Measurements from ENCODE around the gene TMED10.

Gene TMED10

GRCh38 chr14:75144944-75145343 lies 31.5 kb downstream of the TMED10 start:
- peaks cover 9% of the 10 kb centered on the region for H3K4me1 ChIP-seq (ENCODE audit: insufficient read depth, low read length)
- no peak overlapping the region for H3K4me3 ChIP-seq (ENCODE audit: low read length)
- H3K27me3 ChIP-seq (ENCODE audit: insufficient read depth, low read length): no peaks in the 10 kb centered on the region
- H3K9me3 ChIP-seq (ENCODE audit: low read length): no peaks in the 10 kb centered on the region
- no peak overlapping the region for H2AFZ ChIP-seq (ENCODE audit: low read depth, low read length)
- H3K36me3 ChIP-seq (ENCODE audit: insufficient read depth, low read length): peaks cover 24% of the 10 kb centered on the region

- Histone ChIP-seq H3K27me3 (ENCODE audit: insufficient read depth, low read length) (no peaks in the 10 kb centered on the region), H3K36me3 (ENCODE audit: insufficient read depth, low read length) (peaks cover 23% of the 10 kb centered on the region), H2AFZ (ENCODE audit: low read depth, low read length) (no peak overlapping the region)
Measured at GRCh38 chr14:75143761-75144527, 32.5 kb downstream of the TMED10 start.

DNA sequence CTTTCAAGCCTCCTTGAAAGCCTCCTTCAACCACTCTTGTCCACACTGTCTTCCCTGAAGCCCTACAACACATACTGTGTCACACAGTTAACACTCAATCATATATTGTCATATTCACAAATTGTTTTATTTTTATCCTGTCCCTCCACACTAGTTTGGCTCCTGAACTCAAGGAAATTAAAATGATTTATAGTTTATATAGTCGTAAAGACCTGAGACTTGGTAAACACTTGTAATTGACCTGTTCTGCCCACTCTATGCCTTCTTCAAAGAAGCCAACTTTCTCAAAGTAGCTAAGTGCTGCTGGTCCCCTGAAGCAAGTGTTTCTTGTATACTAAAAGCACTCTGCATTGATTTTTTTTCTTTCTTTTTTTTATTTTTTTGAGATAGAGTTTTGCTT lies 33.9 kb downstream of the TMED10 start:
- no peaks in the 10 kb centered on the region for H3K9me3 ChIP-seq (ENCODE audit: low read length)
- peaks cover 27% of the 10 kb centered on the region for H3K36me3 ChIP-seq (ENCODE audit: insufficient read depth, low read length)
- no peak overlapping the region for H3K4me3 ChIP-seq (ENCODE audit: low read length)
- no peaks in the 10 kb centered on the region for H3K27me3 ChIP-seq (ENCODE audit: insufficient read depth, low read length)
- H3K4me1 ChIP-seq (ENCODE audit: insufficient read depth, low read length): no peaks in the 10 kb centered on the region
- H2AFZ ChIP-seq (ENCODE audit: low read depth, low read length): no peak overlapping the region

More at GRCh38 chr14:75143761-75144527, 32.5 kb downstream of the TMED10 start:
- Histone ChIP-seq H3K4me1 (ENCODE audit: insufficient read depth, low read length) (peaks cover 9% of the 10 kb centered on the region), H3K9me3 (ENCODE audit: low read length) (no peaks in the 10 kb centered on the region), H3K4me3 (ENCODE audit: low read length) (no peak overlapping the region)

DNA sequence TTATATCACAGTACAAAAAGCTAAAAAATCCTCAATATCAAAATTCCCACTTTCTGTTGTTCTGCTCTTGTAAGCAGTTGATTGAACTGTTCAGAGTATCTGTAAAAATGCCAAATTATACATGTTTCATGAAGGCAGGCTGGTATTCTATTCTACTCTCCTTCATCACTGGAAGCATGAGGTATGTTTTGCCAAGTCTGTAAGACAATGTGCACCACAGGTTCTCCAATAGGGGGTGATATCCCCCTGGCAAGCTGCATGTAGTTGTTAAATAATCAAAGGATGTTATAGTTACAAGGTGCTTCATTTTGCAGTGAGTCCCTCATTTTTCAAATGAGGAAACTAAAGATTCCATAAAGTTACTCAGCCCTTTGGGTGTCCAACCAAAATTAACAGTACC lies 34.4 kb downstream of the TMED10 start:
- no peaks in the 10 kb centered on the region for H3K27me3 ChIP-seq (ENCODE audit: insufficient read depth, low read length)
- H2AFZ ChIP-seq (ENCODE audit: low read depth, low read length): no peak overlapping the region
- no peaks in the 10 kb centered on the region for H3K4me1 ChIP-seq (ENCODE audit: insufficient read depth, low read length)
- H3K9me3 ChIP-seq (ENCODE audit: low read length): no peaks in the 10 kb centered on the region
- H3K36me3 ChIP-seq (ENCODE audit: insufficient read depth, low read length): peaks cover 27% of the 10 kb centered on the region
- no peak overlapping the region for H3K4me3 ChIP-seq (ENCODE audit: low read length)

- no peaks in the 10 kb centered on the region for H3K4me1 ChIP-seq (ENCODE audit: insufficient read depth, low read length)
- no peaks in the 10 kb centered on the region for H3K9me3 ChIP-seq (ENCODE audit: low read length)
- H3K27me3 ChIP-seq (ENCODE audit: insufficient read depth, low read length): no peaks in the 10 kb centered on the region
- peaks cover 24% of the 10 kb centered on the region for H3K36me3 ChIP-seq (ENCODE audit: insufficient read depth, low read length)
- no peak overlapping the region for H2AFZ ChIP-seq (ENCODE audit: low read depth, low read length)
- no peak overlapping the region for H3K4me3 ChIP-seq (ENCODE audit: low read length)
Measured at GRCh38 chr14:75141062-75141461, 35.4 kb downstream of the TMED10 start.

DNA sequence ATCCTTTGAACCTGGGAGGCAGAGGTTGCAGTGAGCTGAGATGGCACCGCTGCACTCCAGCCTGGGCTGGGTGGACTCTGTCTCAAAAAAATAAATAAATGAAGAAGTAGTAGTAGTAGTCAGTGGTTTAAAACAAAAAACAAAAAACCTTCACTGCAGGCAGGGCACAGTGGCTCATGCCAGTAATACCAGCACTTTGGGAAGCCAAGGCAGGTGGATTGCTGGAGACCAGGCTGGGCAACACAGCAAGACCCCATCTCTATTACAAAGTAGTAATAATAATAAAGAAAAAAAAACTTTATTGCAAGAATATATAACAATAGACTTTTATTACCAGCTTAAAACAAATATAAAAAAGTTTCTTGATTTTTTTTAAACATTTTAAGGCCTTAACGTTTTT lies 35.8 kb downstream of the TMED10 start:
- H3K36me3 ChIP-seq (ENCODE audit: insufficient read depth, low read length): peaks cover 27% of the 10 kb centered on the region
- H2AFZ ChIP-seq (ENCODE audit: low read depth, low read length): no peak overlapping the region
- no peak overlapping the region for H3K4me3 ChIP-seq (ENCODE audit: low read length)
- no peaks in the 10 kb centered on the region for H3K27me3 ChIP-seq (ENCODE audit: insufficient read depth, low read length)
- no peaks in the 10 kb centered on the region for H3K4me1 ChIP-seq (ENCODE audit: insufficient read depth, low read length)
- no peaks in the 10 kb centered on the region for H3K9me3 ChIP-seq (ENCODE audit: low read length)

DNA sequence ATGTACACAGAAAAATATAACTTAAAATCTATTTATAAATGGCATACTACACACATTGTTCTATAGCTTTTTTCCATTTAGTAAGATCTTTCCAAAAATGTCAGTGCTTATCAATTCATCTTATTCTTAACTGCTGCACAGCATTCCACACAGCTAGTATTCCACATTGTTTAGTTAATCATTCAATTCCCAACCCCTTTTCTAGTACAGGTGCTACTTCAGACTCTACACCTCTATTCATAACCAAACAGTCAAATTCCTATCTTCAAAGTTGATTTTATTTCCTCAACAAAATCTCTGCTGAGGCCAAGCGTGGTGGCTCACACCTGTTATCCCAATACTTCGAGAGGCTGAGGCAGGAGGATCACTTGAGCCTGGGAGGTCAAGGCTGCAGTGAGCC lies 37.2 kb downstream of the TMED10 start:
- H2AFZ ChIP-seq (ENCODE audit: low read depth, low read length): no peak overlapping the region
- no peaks in the 10 kb centered on the region for H3K27me3 ChIP-seq (ENCODE audit: insufficient read depth, low read length)
- no peaks in the 10 kb centered on the region for H3K9me3 ChIP-seq (ENCODE audit: low read length)
- H3K36me3 ChIP-seq (ENCODE audit: insufficient read depth, low read length): peaks cover 35% of the 10 kb centered on the region
- no peaks in the 10 kb centered on the region for H3K4me1 ChIP-seq (ENCODE audit: insufficient read depth, low read length)
- no peak overlapping the region for H3K4me3 ChIP-seq (ENCODE audit: low read length)

DNA sequence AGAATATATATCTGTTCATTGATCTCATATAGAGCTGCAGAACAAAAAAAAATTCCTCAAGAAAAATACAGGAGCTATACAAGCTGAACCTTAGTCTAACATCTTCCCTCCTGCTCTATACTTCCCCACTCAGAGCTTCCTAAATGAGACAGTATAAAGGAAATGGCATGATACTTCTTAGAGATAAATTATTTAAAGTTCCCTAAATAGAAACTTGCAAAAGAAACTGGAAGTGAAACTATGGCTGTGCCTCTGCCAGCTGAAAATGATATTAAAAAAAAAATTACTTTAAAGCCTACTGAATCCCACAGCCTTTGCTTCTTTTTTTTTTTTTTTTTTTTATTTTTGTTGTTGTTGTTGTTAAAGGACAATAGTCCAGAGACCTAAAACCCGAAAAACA lies 37.9 kb downstream of the TMED10 start:
- Histone ChIP-seq H3K4me1 (ENCODE audit: insufficient read depth, low read length) (no peaks in the 10 kb centered on the region), H3K4me3 (ENCODE audit: low read length) (no peak overlapping the region), H3K36me3 (ENCODE audit: insufficient read depth, low read length) (peaks cover 42% of the 10 kb centered on the region), H2AFZ (ENCODE audit: low read depth, low read length) (no peak overlapping the region), H3K9me3 (ENCODE audit: low read length) (peaks cover 3% of the 10 kb centered on the region), H3K27me3 (ENCODE audit: insufficient read depth, low read length) (no peaks in the 10 kb centered on the region)

GRCh38 chr14:75134644-75135043 lies 41.8 kb downstream of the TMED10 start:
- H3K4me3 ChIP-seq (ENCODE audit: low read length): no peak overlapping the region
- no peaks in the 10 kb centered on the region for H3K27me3 ChIP-seq (ENCODE audit: insufficient read depth, low read length)
- H2AFZ ChIP-seq (ENCODE audit: low read depth, low read length): no peak overlapping the region
- H3K9me3 ChIP-seq (ENCODE audit: low read length): peaks cover 3% of the 10 kb centered on the region
- H3K4me1 ChIP-seq (ENCODE audit: insufficient read depth, low read length): no peaks in the 10 kb centered on the region
- peaks cover 34% of the 10 kb centered on the region for H3K36me3 ChIP-seq (ENCODE audit: insufficient read depth, low read length)

GRCh38 chr14:75133597-75133996 lies 42.8 kb downstream of the TMED10 start:
- H3K4me1 ChIP-seq (ENCODE audit: insufficient read depth, low read length): no peaks in the 10 kb centered on the region
- no peak overlapping the region for H3K4me3 ChIP-seq (ENCODE audit: low read length)
- H3K36me3 ChIP-seq (ENCODE audit: insufficient read depth, low read length): peaks cover 32% of the 10 kb centered on the region
- H3K9me3 ChIP-seq (ENCODE audit: low read length): peaks cover 3% of the 10 kb centered on the region
- no peaks in the 10 kb centered on the region for H3K27me3 ChIP-seq (ENCODE audit: insufficient read depth, low read length)
- no peak overlapping the region for H2AFZ ChIP-seq (ENCODE audit: low read depth, low read length)

- H2AFZ ChIP-seq (ENCODE audit: low read depth, low read length): no peak overlapping the region
- H3K27me3 ChIP-seq (ENCODE audit: insufficient read depth, low read length): no peaks in the 10 kb centered on the region
- H3K4me3 ChIP-seq (ENCODE audit: low read length): no peak overlapping the region
- peaks cover 30% of the 10 kb centered on the region for H3K36me3 ChIP-seq (ENCODE audit: insufficient read depth, low read length)
- H3K4me1 ChIP-seq (ENCODE audit: insufficient read depth, low read length): peaks cover 6% of the 10 kb centered on the region
- peaks cover 3% of the 10 kb centered on the region for H3K9me3 ChIP-seq (ENCODE audit: low read length)
Measured at GRCh38 chr14:75132382-75133086, 43.9 kb downstream of the TMED10 start.

- Histone ChIP-seq H3K4me1 (ENCODE audit: insufficient read depth, low read length) (peaks cover 9% of the 10 kb centered on the region), H3K4me3 (ENCODE audit: low read length) (no peak overlapping the region), H3K27me3 (ENCODE audit: insufficient read depth, low read length) (no peaks in the 10 kb centered on the region), H3K36me3 (ENCODE audit: insufficient read depth, low read length) (peaks cover 4% of the 10 kb centered on the region), H3K9me3 (ENCODE audit: low read length) (no peaks in the 10 kb centered on the region), H2AFZ (ENCODE audit: low read depth, low read length) (no peak overlapping the region)
Measured at GRCh38 chr14:75128596-75128990, 47.8 kb downstream of the TMED10 start.

DNA sequence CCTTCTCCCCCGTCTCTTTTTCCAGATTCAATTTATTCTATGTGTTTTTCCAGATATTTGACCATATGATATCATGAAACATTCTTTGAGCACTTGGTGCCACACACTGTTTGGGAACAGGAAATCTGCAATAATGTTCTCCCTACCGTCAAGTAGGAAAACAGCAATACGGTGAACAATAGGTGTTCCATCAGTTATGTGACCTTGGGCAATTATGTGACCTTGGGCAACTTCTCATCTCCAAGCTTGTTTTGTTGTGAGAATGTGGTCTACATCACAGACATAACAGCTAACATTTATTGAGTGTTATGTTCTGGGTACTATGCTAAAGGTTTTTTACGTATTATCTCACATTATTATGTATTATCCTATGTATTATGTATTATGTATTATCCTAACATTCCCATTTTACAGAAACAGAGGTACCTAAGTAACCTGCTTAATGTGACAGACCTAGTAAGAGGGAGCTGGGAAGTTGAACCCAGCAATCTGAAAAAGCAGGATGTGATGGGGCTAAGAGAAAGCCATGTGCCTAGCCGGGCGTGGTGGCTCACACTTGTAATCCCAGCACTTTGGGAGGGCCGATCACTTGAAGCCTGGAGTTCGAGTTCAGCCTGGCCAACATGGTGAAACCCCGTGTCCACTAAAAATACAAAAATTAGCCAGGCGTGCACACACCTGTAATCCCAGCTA lies 48.4 kb downstream of the TMED10 start:
- Histone ChIP-seq H3K4me1 (ENCODE audit: insufficient read depth, low read length) (peaks cover 9% of the 10 kb centered on the region), H3K36me3 (ENCODE audit: insufficient read depth, low read length) (no peaks in the 10 kb centered on the region), H3K4me3 (ENCODE audit: low read length) (peak overlapping the region; percentile 68), H3K9me3 (ENCODE audit: low read length) (no peaks in the 10 kb centered on the region), H2AFZ (ENCODE audit: low read depth, low read length) (no peak overlapping the region), H3K27me3 (ENCODE audit: insufficient read depth, low read length) (no peaks in the 10 kb centered on the region)
